Naive B cell (primary cell): Measurements from ENCODE around the gene PDE4DIP. TPM values are rescaled to one million over a fixed set of nuclear protein-coding genes. Genes with fewer than 3 reads are reported as not detected.
A peak's percentile ranks its signal among the peaks of the same experiment; 100 is the strongest.
"Not testable (repeated sequence)": the region's sequence is repeated elsewhere in the genome, so short reads cannot be mapped to it uniquely, and the experiment has no call there.

Experiments
- ATAC-seq, 2 donors: fragments of 150-1000 bp; cut with Tn5 transposase; 2 replicates each; pipeline ENCODE4 v1.10.0; 2021; ENCODE audit warnings: low read depth in 2 of 2, mild to moderate bottlenecking in 2 of 2, moderate library complexity in 2 of 2
- DNase-seq: peaks from one replicate; pipeline ENCODE4 v3.0.0; 2022
- H3K27ac Mint-ChIP-seq, 6 donors: one replicate each; pipeline ENCODE4 v1.8.0; 2020 to 2022; ENCODE audit warnings: mild to moderate bottlenecking in 6 of 6, mixed read lengths in 6 of 6, moderate library complexity in 5 of 6, inconsistent platforms in 2 of 6
- H3K27me3 Mint-ChIP-seq, 3 donors: one replicate each; pipeline ENCODE4 v1.8.0; 2021 to 2022; ENCODE audit warnings: mixed read lengths in 3 of 3, mild to moderate bottlenecking in 1 of 3
- H3K36me3 Mint-ChIP-seq, 2 donors: one replicate each; pipeline ENCODE4 v1.8.0; 2020 to 2022; ENCODE audit warnings: mixed read lengths in 2 of 2, inconsistent platforms in 1 of 2, mild to moderate bottlenecking in 1 of 2
- H3K4me1 Mint-ChIP-seq, 3 donors: one replicate each; pipeline ENCODE4 v1.8.0; 2020 to 2022; ENCODE audit warnings: mixed read lengths in 3 of 3, inconsistent platforms in 1 of 3, mild to moderate bottlenecking in 1 of 3, moderate library complexity in 1 of 3
- H3K4me3 Mint-ChIP-seq, 8 donors: one replicate each; pipeline ENCODE4 v1.8.0; 2020 to 2022; ENCODE audit warnings: mild to moderate bottlenecking in 8 of 8, mixed read lengths in 8 of 8, moderate library complexity in 8 of 8, inconsistent platforms in 2 of 8
- H3K9me3 Mint-ChIP-seq, 7 donors: one replicate each; pipeline ENCODE4 v1.8.0; 2020 to 2022; ENCODE audit warnings: mixed read lengths in 7 of 7, mild to moderate bottlenecking in 5 of 7, inconsistent platforms in 2 of 7, moderate library complexity in 1 of 7
- polyA plus RNA-seq, 6 donors: library from polyadenylated mRNA; unstranded; fragments of 300-500 nt; fragmentation: Illumina TruSeq; gene quantifications; one replicate each; pipeline ENCODE4 v1.2.3, GENCODE V29; 2021; ENCODE audit warnings: low read depth in 6 of 6

Gene PDE4DIP
- 10 to 100 TPM; 13.4 to 52.6 (median 35.6) TPM for polyA plus RNA-seq

GRCh38 chr1:148844220-148844619 lies at the start of gene PDE4DIP:
Gene PDE4DIP, plus strand, starts transcription at chr1:148844428. Its CDS starts 347 bp downstream, at chr1:148844775.
- not testable (repeated sequence) for H3K4me1 Mint-ChIP-seq, H3K9me3 Mint-ChIP-seq, H3K36me3 Mint-ChIP-seq, H3K27me3 Mint-ChIP-seq, DNase-seq
- peak within 1 kb of the TSS in 6 of 8 donors; percentile 69 to 88 (median 80) for H3K4me3 Mint-ChIP-seq
- H3K27ac Mint-ChIP-seq = peak within 1 kb of the TSS in 1 of 6 donors; percentile 94
- ATAC-seq = peak; percentile 97 to 98

GRCh38 chr1:148808268-148808928 lies 35.8 kb upstream of the PDE4DIP start:
- H3K9me3 Mint-ChIP-seq, H3K27ac Mint-ChIP-seq, H3K27me3 Mint-ChIP-seq, H3K36me3 Mint-ChIP-seq, H3K4me1 Mint-ChIP-seq, H3K4me3 Mint-ChIP-seq, DNase-seq: not testable (repeated sequence)
- peak in 1 of 2 donors; percentile 25 for ATAC-seq

GRCh38 chr1:148808929-148809283 lies 35.3 kb upstream of the PDE4DIP start:
- H3K36me3 Mint-ChIP-seq, DNase-seq, H3K27ac Mint-ChIP-seq, H3K9me3 Mint-ChIP-seq, H3K4me3 Mint-ChIP-seq, H3K4me1 Mint-ChIP-seq, ATAC-seq, H3K27me3 Mint-ChIP-seq: not testable (repeated sequence)

GRCh38 chr1:148822180-148822579 lies 22.0 kb upstream of the PDE4DIP start:
- not testable (repeated sequence) for H3K27ac Mint-ChIP-seq, H3K36me3 Mint-ChIP-seq, H3K27me3 Mint-ChIP-seq, ATAC-seq, H3K9me3 Mint-ChIP-seq, H3K4me1 Mint-ChIP-seq, DNase-seq, H3K4me3 Mint-ChIP-seq

- not testable (repeated sequence) for H3K36me3 Mint-ChIP-seq, H3K4me3 Mint-ChIP-seq, DNase-seq, H3K4me1 Mint-ChIP-seq, H3K27me3 Mint-ChIP-seq, ATAC-seq, H3K27ac Mint-ChIP-seq, H3K9me3 Mint-ChIP-seq
Measured at GRCh38 chr1:148823822-148824221, 20.4 kb upstream of the PDE4DIP start.

GRCh38 chr1:148825029-148825428 lies 19.2 kb upstream of the PDE4DIP start:
- ATAC-seq = peak; percentile 55 to 75

GRCh38 chr1:148828531-148828930 lies 15.7 kb upstream of the PDE4DIP start:
- not testable (repeated sequence) for DNase-seq, H3K9me3 Mint-ChIP-seq, H3K4me1 Mint-ChIP-seq, H3K4me3 Mint-ChIP-seq, H3K36me3 Mint-ChIP-seq, H3K27me3 Mint-ChIP-seq, ATAC-seq
- peak overlapping the region in 1 of 6 donors; percentile 49 for H3K27ac Mint-ChIP-seq

More at GRCh38 chr1:148825029-148825428, 19.2 kb upstream of the PDE4DIP start:
- H3K4me3 Mint-ChIP-seq, H3K9me3 Mint-ChIP-seq, H3K4me1 Mint-ChIP-seq, H3K27me3 Mint-ChIP-seq, H3K36me3 Mint-ChIP-seq, H3K27ac Mint-ChIP-seq, DNase-seq: not testable (repeated sequence)

GRCh38 chr1:148828962-148829361 lies 15.3 kb upstream of the PDE4DIP start:
- ATAC-seq, H3K4me3 Mint-ChIP-seq, H3K4me1 Mint-ChIP-seq, DNase-seq, H3K9me3 Mint-ChIP-seq, H3K36me3 Mint-ChIP-seq, H3K27me3 Mint-ChIP-seq: not testable (repeated sequence)
- H3K27ac Mint-ChIP-seq = peak overlapping the region in 1 of 6 donors; percentile 49

GRCh38 chr1:148829365-148829764 lies 14.9 kb upstream of the PDE4DIP start:
- not testable (repeated sequence) for DNase-seq, H3K36me3 Mint-ChIP-seq, H3K4me1 Mint-ChIP-seq, ATAC-seq, H3K4me3 Mint-ChIP-seq, H3K9me3 Mint-ChIP-seq, H3K27ac Mint-ChIP-seq, H3K27me3 Mint-ChIP-seq

GRCh38 chr1:148841262-148841661 lies 3.0 kb upstream of the PDE4DIP start:
- not testable (repeated sequence) for H3K4me1 Mint-ChIP-seq, H3K9me3 Mint-ChIP-seq, H3K27me3 Mint-ChIP-seq, H3K27ac Mint-ChIP-seq, ATAC-seq, DNase-seq, H3K4me3 Mint-ChIP-seq, H3K36me3 Mint-ChIP-seq

- ATAC-seq = peak; percentile 39 to 56
- not testable (repeated sequence) for H3K4me1 Mint-ChIP-seq, H3K36me3 Mint-ChIP-seq, H3K27me3 Mint-ChIP-seq, H3K27ac Mint-ChIP-seq, H3K9me3 Mint-ChIP-seq, DNase-seq, H3K4me3 Mint-ChIP-seq
Measured at GRCh38 chr1:148844651-148845050, 423 bp downstream of the PDE4DIP start.

GRCh38 chr1:148845068-148845467 lies 840 bp downstream of the PDE4DIP start:
- not testable (repeated sequence) for H3K4me1 Mint-ChIP-seq, H3K4me3 Mint-ChIP-seq, DNase-seq, H3K27me3 Mint-ChIP-seq, H3K36me3 Mint-ChIP-seq, ATAC-seq, H3K27ac Mint-ChIP-seq, H3K9me3 Mint-ChIP-seq

GRCh38 chr1:148850347-148850746 lies 6.1 kb downstream of the PDE4DIP start:
- H3K4me3 Mint-ChIP-seq, H3K27me3 Mint-ChIP-seq, H3K9me3 Mint-ChIP-seq, DNase-seq, H3K27ac Mint-ChIP-seq, ATAC-seq, H3K36me3 Mint-ChIP-seq, H3K4me1 Mint-ChIP-seq: not testable (repeated sequence)

GRCh38 chr1:148850840-148851239 lies 6.6 kb downstream of the PDE4DIP start:
- not testable (repeated sequence) for ATAC-seq, H3K27me3 Mint-ChIP-seq, H3K4me1 Mint-ChIP-seq, DNase-seq, H3K36me3 Mint-ChIP-seq, H3K9me3 Mint-ChIP-seq, H3K27ac Mint-ChIP-seq, H3K4me3 Mint-ChIP-seq

GRCh38 chr1:148851684-148852083 lies 7.5 kb downstream of the PDE4DIP start:
- not testable (repeated sequence) for H3K36me3 Mint-ChIP-seq, H3K4me3 Mint-ChIP-seq, H3K27me3 Mint-ChIP-seq, H3K27ac Mint-ChIP-seq, H3K9me3 Mint-ChIP-seq, DNase-seq, H3K4me1 Mint-ChIP-seq, ATAC-seq
